ENCODE measurements around the gene HPGDS.

- no peak for TF ChIP-seq CTCF (IDR thresholded peaks at IDR 0.05)
- TF ChIP-seq, protein P1, sequence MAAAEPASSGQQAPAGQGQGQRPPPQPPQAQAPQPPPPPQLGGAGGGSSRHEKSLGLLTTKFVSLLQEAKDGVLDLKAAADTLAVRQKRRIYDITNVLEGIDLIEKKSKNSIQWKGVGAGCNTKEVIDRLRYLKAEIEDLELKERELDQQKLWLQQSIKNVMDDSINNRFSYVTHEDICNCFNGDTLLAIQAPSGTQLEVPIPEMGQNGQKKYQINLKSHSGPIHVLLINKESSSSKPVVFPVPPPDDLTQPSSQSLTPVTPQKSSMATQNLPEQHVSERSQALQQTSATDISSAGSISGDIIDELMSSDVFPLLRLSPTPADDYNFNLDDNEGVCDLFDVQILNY (CRISPR knock-in tag; IDR thresholded peaks at IDR 0.05), result no peak
These were observed 1.8 kb upstream of the HPGDS start for GRCh38 chr4:94344457-94344856.
